ENCODE measurements around the gene PKD2L1. TPM values are rescaled to one million over a fixed set of nuclear protein-coding genes. Genes with fewer than 3 reads are reported as not detected.

The PKD2L1 gene
- total RNA-seq, 1 donor = not detected

GRCh38 chr10:100254191-100254590 lies 75.8 kb downstream of the PKD2L1 start:
- Histone ChIP-seq H2AFZ (ENCODE audit: low read length) (no peak overlapping the region), H3K4me3 (ENCODE audit: insufficient read depth, low read length) (no peak overlapping the region), H3K27me3 (ENCODE audit: insufficient read depth, low read length) (no peaks in the 10 kb centered on the region), H3K27ac (ENCODE audit: low read depth, low read length) (no peak overlapping the region), H4K20me1 (ENCODE audit: insufficient read depth, low read length) (no peaks in the 10 kb centered on the region), H3K4me2 (ENCODE audit: insufficient read depth, low read length) (no peak overlapping the region), H3K4me1 (ENCODE audit: insufficient read depth, low read length) (no peaks in the 10 kb centered on the region), H3K9me3 (ENCODE audit: low read depth, low read length) (no peaks in the 10 kb centered on the region), H3K36me3 (ENCODE audit: insufficient read depth, low read length) (peaks cover 57% of the 10 kb centered on the region), H3K79me2 (ENCODE audit: insufficient read depth, low read length) (peaks cover 2% of the 10 kb centered on the region)
- no peak for TF ChIP-seq CTCF (IDR thresholded peaks at IDR 0.05; ENCODE audit: extremely low read depth, low read depth, low read length)
- no peak for DNase-seq (ENCODE audit: insufficient read length, low spot score, missing footprints)

- peaks cover 2% of the 10 kb centered on the region for H3K79me2 ChIP-seq (ENCODE audit: insufficient read depth, low read length)
- no peak overlapping the region for H3K4me3 ChIP-seq (ENCODE audit: insufficient read depth, low read length)
- no peak overlapping the region for H2AFZ ChIP-seq (ENCODE audit: low read length)
- H3K36me3 ChIP-seq (ENCODE audit: insufficient read depth, low read length) = peaks cover 69% of the 10 kb centered on the region
- no peaks in the 10 kb centered on the region for H4K20me1 ChIP-seq (ENCODE audit: insufficient read depth, low read length)
- no peak overlapping the region for H3K4me2 ChIP-seq (ENCODE audit: insufficient read depth, low read length)
- DNase-seq (ENCODE audit: insufficient read length, low spot score, missing footprints) = no peak
- H3K4me1 ChIP-seq (ENCODE audit: insufficient read depth, low read length) = no peaks in the 10 kb centered on the region
- H3K9me3 ChIP-seq (ENCODE audit: low read depth, low read length) = no peaks in the 10 kb centered on the region
- no peaks in the 10 kb centered on the region for H3K27me3 ChIP-seq (ENCODE audit: insufficient read depth, low read length)
- no peak overlapping the region for H3K27ac ChIP-seq (ENCODE audit: low read depth, low read length)
- no peak for TF ChIP-seq CTCF (IDR thresholded peaks at IDR 0.05; ENCODE audit: extremely low read depth, low read depth, low read length)
Observed at GRCh38 chr10:100253041-100253440, 77.0 kb downstream of the PKD2L1 start.

GRCh38 chr10:100248820-100249219 lies 81.2 kb downstream of the PKD2L1 start:
- Histone ChIP-seq H3K9me3 (ENCODE audit: low read depth, low read length) (no peaks in the 10 kb centered on the region), H3K27ac (ENCODE audit: low read depth, low read length) (no peak overlapping the region), H4K20me1 (ENCODE audit: insufficient read depth, low read length) (no peaks in the 10 kb centered on the region), H3K4me2 (ENCODE audit: insufficient read depth, low read length) (no peak overlapping the region), H2AFZ (ENCODE audit: low read length) (no peak overlapping the region), H3K79me2 (ENCODE audit: insufficient read depth, low read length) (no peaks in the 10 kb centered on the region), H3K27me3 (ENCODE audit: insufficient read depth, low read length) (no peaks in the 10 kb centered on the region), H3K36me3 (ENCODE audit: insufficient read depth, low read length) (peaks cover 45% of the 10 kb centered on the region), H3K4me1 (ENCODE audit: insufficient read depth, low read length) (no peaks in the 10 kb centered on the region), H3K4me3 (ENCODE audit: insufficient read depth, low read length) (no peak overlapping the region)
- TF ChIP-seq CTCF (IDR thresholded peaks at IDR 0.05; ENCODE audit: extremely low read depth, low read depth, low read length) = no peak
- DNase-seq (ENCODE audit: insufficient read length, low spot score, missing footprints) = no peak

- Histone ChIP-seq H3K9me3 (ENCODE audit: low read depth, low read length) (no peaks in the 10 kb centered on the region), H2AFZ (ENCODE audit: low read length) (no peak overlapping the region), H3K4me1 (ENCODE audit: insufficient read depth, low read length) (no peaks in the 10 kb centered on the region), H3K4me3 (ENCODE audit: insufficient read depth, low read length) (no peak overlapping the region), H3K36me3 (ENCODE audit: insufficient read depth, low read length) (peaks cover 40% of the 10 kb centered on the region), H3K79me2 (ENCODE audit: insufficient read depth, low read length) (no peaks in the 10 kb centered on the region), H3K27ac (ENCODE audit: low read depth, low read length) (peak overlapping the region; percentile 51), H4K20me1 (ENCODE audit: insufficient read depth, low read length) (no peaks in the 10 kb centered on the region), H3K27me3 (ENCODE audit: insufficient read depth, low read length) (no peaks in the 10 kb centered on the region), H3K4me2 (ENCODE audit: insufficient read depth, low read length) (no peak overlapping the region)
- no peak for TF ChIP-seq CTCF (IDR thresholded peaks at IDR 0.05; ENCODE audit: extremely low read depth, low read depth, low read length)
- no peak for DNase-seq (ENCODE audit: insufficient read length, low spot score, missing footprints)
Observed at GRCh38 chr10:100245484-100246220, 84.4 kb downstream of the PKD2L1 start.

Data from osteoblast (primary cell).